Subcutaneous adipose tissue (tissue), 4 donors: ENCODE results near the gene SLC39A1. TPM values are rescaled to one million over a fixed set of nuclear protein-coding genes. Genes with fewer than 3 reads are reported as not detected.

Experiments
- CTCF ChIP-seq: fragments of 450-650 bp; IDR thresholded peaks from one replicate; pipeline ENCODE4 v1.5.1; 2016; ENCODE audit warnings: low read depth, mild to moderate bottlenecking, control low read depth, antibody characterized with exemption, moderate library complexity
- total RNA-seq, 4 donors: library from RNA; depleted of rRNA; stranded (reverse); fragments of >200 nt; gene quantifications; one replicate each; pipeline ENCODE4 v1.1.0, GENCODE V29; 2016

SLC39A1 gene
- total RNA-seq, 4 donors from 2014 or later, result 44.3 to 113 (median 82.5) TPM

GRCh38 chr1:153959454-153959853 is 3.9 kb downstream of the SLC39A1 start:
- no peak for TF ChIP-seq CTCF

- TF ChIP-seq CTCF, result no peak
Observed at GRCh38 chr1:153958961-153959260, 4.4 kb downstream of the SLC39A1 start.

GRCh38 chr1:153958111-153958960 is 5.0 kb downstream of the SLC39A1 start, which contains the start of gene CRTC2:
Gene CRTC2 (minus strand): TSS chr1:153958612. CDS start chr1:153958497, 115 bp downstream.
- no peak for TF ChIP-seq CTCF

- no peak for TF ChIP-seq CTCF
Observed at GRCh38 chr1:153957744-153958110, 5.6 kb downstream of the SLC39A1 start.

GRCh38 chr1:153956997-153957715 is 6.2 kb downstream of the SLC39A1 start:
- TF ChIP-seq CTCF, result no peak

- no peak for TF ChIP-seq CTCF
Observed at GRCh38 chr1:153954826-153955225, 8.5 kb downstream of the SLC39A1 start.

GRCh38 chr1:153953859-153954365 is 9.4 kb downstream of the SLC39A1 start:
- TF ChIP-seq CTCF, result no peak
